Measurements from ENCODE around the gene CFAP52. TPM values are rescaled to one million over a fixed set of nuclear protein-coding genes. Genes with fewer than 3 reads are reported as not detected.
"Not testable (repeated sequence)": the region's sequence is repeated elsewhere in the genome, so short reads cannot be mapped to it uniquely, and the experiment has no call there.

CFAP52 gene
- total RNA-seq, 1 donor from 2014 or later, result 11.0 TPM

DNA sequence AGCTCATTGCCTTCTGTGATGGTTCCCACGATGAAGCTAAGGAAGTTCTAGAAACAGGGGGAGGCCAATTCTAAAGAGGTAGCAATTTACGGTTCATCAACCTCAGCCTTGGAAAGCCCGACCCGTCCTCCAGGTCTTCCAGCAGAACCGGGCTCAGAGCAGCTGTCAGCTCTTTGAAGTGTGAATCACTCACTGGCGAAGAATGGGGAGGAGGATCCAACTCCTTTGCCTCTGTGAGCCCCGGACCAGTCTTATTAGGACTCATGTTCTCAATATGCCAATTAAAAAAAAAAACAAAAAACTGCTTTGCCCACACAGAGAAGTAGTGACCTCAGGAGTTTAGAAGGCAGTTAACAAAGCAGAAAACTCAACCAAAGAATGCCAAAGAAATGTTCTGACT lies 32.2 kb upstream of the CFAP52 start:
- intact Hi-C loops (cut with DNase I), result no loop called here
- no peak for DNase-seq
- Histone ChIP-seq H3K4me1 (no peaks in the 10 kb centered on the region), H3K27me3 (ENCODE audit: low read depth) (no peaks in the 10 kb centered on the region), H3K36me3 (peaks cover 7% of the 10 kb centered on the region), H3K9me3 (no peaks in the 10 kb centered on the region), H3K4me3 (no peak overlapping the region), H3K27ac (no peak overlapping the region)
- ATAC-seq, result no peak
- no peak for TF ChIP-seq CTCF (IDR thresholded peaks at IDR 0.05)

GRCh38 chr17:9549215-9549614 lies 27.2 kb upstream of the CFAP52 start:
- intact Hi-C loops (cut with DNase I), result no loop called here
- DNase-seq, result no peak
- no peaks in the 10 kb centered on the region for H3K4me1 ChIP-seq
- TF ChIP-seq CTCF (IDR thresholded peaks at IDR 0.05), result no peak
- H3K4me3 ChIP-seq, result no peak overlapping the region
- H3K27ac ChIP-seq, result no peak overlapping the region
- peaks cover 13% of the 10 kb centered on the region for H3K36me3 ChIP-seq
- no peaks in the 10 kb centered on the region for H3K27me3 ChIP-seq (ENCODE audit: low read depth)
- ATAC-seq, result no peak
- no peaks in the 10 kb centered on the region for H3K9me3 ChIP-seq

- no peak for DNase-seq
- ATAC-seq, result no peak
- H3K9me3 ChIP-seq, result no peaks in the 10 kb centered on the region
- no peak overlapping the region for H3K4me3 ChIP-seq
- intact Hi-C loops (cut with DNase I), result no loop called here
- no peaks in the 10 kb centered on the region for H3K4me1 ChIP-seq
- H3K27ac ChIP-seq, result no peak overlapping the region
- no peaks in the 10 kb centered on the region for H3K27me3 ChIP-seq (ENCODE audit: low read depth)
- no peak for TF ChIP-seq CTCF (IDR thresholded peaks at IDR 0.05)
- H3K36me3 ChIP-seq, result peaks cover 30% of the 10 kb centered on the region
These were observed 23.3 kb upstream of the CFAP52 start for GRCh38 chr17:9553181-9553580.

- Histone ChIP-seq H3K27ac (no peak overlapping the region), H3K27me3 (ENCODE audit: low read depth) (no peaks in the 10 kb centered on the region), H3K4me1 (no peaks in the 10 kb centered on the region), H3K36me3 (peaks cover 30% of the 10 kb centered on the region), H3K4me3 (no peak overlapping the region), H3K9me3 (no peaks in the 10 kb centered on the region)
- no peak for DNase-seq
- intact Hi-C loops (cut with DNase I), result no loop called here
- ATAC-seq, result no peak
- TF ChIP-seq CTCF (IDR thresholded peaks at IDR 0.05), result no peak
These were observed 22.8 kb upstream of the CFAP52 start for GRCh38 chr17:9553596-9553995.

GRCh38 chr17:9554715-9555114 lies 21.7 kb upstream of the CFAP52 start:
- TF ChIP-seq CTCF (IDR thresholded peaks at IDR 0.05), result peak; percentile 29
- H3K27me3 ChIP-seq (ENCODE audit: low read depth); H3K4me1 ChIP-seq; H3K9me3 ChIP-seq; intact Hi-C loops (cut with DNase I); ATAC-seq; H3K27ac ChIP-seq; H3K4me3 ChIP-seq; DNase-seq: not testable (repeated sequence)
- H3K36me3 ChIP-seq, result peaks cover 30% of the 10 kb centered on the region

All from lower lobe of right lung (tissue), 2 donors.